ENCODE data around the gene NUP210L. TPM values are rescaled to one million over a fixed set of nuclear protein-coding genes. Genes with fewer than 3 reads are reported as not detected.
A peak's percentile ranks its signal among the peaks of the same experiment; 100 is the strongest.
"Not testable (repeated sequence)": the region's sequence is repeated elsewhere in the genome, so short reads cannot be mapped to it uniquely, and the experiment has no call there.

The NUP210L gene
- total RNA-seq, 1 donor, result under 0.01 TPM

DNA sequence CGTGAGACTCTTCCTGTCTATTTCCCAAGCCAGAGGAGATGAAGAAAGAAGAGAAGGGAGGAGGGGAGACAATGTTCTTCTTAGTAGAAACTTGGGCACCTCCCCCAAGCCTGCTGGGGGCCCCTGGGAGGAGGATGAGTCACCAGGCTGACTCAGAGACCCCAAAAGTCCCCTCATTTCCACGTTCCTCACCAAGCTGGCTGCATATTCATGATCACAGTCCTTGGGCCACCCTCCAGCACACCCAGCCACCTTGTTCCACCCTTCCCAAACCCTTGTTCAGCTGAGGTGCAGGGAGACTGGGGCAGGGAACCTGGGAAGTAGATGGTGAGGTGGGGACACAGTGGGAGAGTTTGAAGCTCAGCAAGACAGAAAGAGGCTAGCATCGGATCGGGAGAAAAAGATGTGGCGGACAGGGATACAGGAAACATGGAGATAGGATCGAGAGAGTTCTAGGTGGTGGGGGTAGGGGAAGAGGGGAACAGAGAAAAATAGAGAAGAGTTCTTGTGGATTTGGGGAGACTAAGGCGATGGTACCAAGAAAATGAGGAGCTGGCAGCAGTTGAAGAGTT lies 169.4 kb downstream of the NUP210L start:
- peak; percentile 89 for DNase-seq (ENCODE audit: insufficient read length, low spot score, missing footprints)
- TF ChIP-seq, protein P1, sequence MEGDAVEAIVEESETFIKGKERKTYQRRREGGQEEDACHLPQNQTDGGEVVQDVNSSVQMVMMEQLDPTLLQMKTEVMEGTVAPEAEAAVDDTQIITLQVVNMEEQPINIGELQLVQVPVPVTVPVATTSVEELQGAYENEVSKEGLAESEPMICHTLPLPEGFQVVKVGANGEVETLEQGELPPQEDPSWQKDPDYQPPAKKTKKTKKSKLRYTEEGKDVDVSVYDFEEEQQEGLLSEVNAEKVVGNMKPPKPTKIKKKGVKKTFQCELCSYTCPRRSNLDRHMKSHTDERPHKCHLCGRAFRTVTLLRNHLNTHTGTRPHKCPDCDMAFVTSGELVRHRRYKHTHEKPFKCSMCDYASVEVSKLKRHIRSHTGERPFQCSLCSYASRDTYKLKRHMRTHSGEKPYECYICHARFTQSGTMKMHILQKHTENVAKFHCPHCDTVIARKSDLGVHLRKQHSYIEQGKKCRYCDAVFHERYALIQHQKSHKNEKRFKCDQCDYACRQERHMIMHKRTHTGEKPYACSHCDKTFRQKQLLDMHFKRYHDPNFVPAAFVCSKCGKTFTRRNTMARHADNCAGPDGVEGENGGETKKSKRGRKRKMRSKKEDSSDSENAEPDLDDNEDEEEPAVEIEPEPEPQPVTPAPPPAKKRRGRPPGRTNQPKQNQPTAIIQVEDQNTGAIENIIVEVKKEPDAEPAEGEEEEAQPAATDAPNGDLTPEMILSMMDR (IDR thresholded peaks at IDR 0.05; ENCODE audit: extremely low read depth, low read depth, low read length), result no peak
- H3K27ac ChIP-seq (ENCODE audit: low read depth, low read length), result peak overlapping the region; percentile 82
- peaks cover 28% of the 10 kb centered on the region for H3K79me2 ChIP-seq (ENCODE audit: insufficient read depth, low read length)
- H2AFZ ChIP-seq (ENCODE audit: low read length), result peak overlapping the region; percentile 81
- peaks cover 34% of the 10 kb centered on the region for H3K36me3 ChIP-seq (ENCODE audit: insufficient read depth, low read length)
- peaks cover 9% of the 10 kb centered on the region for H4K20me1 ChIP-seq (ENCODE audit: insufficient read depth, low read length)
- no peaks in the 10 kb centered on the region for H3K9me3 ChIP-seq (ENCODE audit: low read depth, low read length)
- peak overlapping the region; percentile 99 for H3K4me2 ChIP-seq (ENCODE audit: insufficient read depth, low read length)
- H3K4me1 ChIP-seq (ENCODE audit: insufficient read depth, low read length), result peaks cover 22% of the 10 kb centered on the region
- H3K4me3 ChIP-seq (ENCODE audit: insufficient read depth, low read length), result peak overlapping the region; percentile 90
- no peaks in the 10 kb centered on the region for H3K27me3 ChIP-seq (ENCODE audit: insufficient read depth, low read length)

DNA sequence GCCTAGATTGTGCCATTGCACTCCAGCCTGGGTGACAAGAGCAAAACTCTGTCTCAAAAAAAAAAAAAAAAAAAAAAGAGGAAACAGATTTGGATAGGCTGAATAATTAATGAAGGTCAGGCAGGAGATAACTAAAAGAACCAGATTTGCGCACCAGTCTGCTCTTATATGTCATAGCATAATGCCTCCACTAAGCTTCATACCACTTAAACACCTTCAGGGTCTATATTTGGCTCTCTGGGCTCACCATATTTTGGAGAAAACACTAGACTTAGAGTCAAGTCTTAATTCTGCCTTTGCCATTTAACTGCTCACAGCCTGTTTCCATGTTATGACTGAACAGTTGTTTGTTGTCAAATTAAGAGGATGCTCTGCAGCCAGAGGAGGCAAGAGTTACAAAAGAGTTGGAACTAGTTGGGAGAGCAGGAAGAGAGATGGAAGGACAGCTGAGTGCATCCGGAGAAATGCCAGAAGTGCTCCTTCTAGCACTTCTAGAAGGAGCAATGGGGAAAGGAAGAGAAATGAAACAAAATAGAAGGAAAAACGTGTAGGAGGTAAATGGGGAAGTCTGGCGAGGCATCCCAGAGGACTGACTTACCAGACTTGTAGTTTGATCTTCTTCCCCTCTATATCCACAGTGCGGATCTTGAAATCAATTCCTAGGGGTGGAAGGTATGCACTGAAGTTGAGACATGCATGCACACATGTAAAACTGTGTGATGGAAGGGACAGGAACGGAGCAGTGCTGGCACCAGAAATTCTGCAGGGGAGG lies 170.6 kb downstream of the NUP210L start:
- H3K9me3 ChIP-seq (ENCODE audit: low read depth, low read length), result no peaks in the 10 kb centered on the region
- H3K27me3 ChIP-seq (ENCODE audit: insufficient read depth, low read length), result no peaks in the 10 kb centered on the region
- H3K27ac ChIP-seq (ENCODE audit: low read depth, low read length), result no peak overlapping the region
- peak overlapping the region; percentile 90 for H3K4me3 ChIP-seq (ENCODE audit: insufficient read depth, low read length)
- DNase-seq (ENCODE audit: insufficient read length, low spot score, missing footprints), result no peak
- H3K4me1 ChIP-seq (ENCODE audit: insufficient read depth, low read length), result peaks cover 22% of the 10 kb centered on the region
- TF ChIP-seq, protein P1 (IDR thresholded peaks at IDR 0.05; ENCODE audit: extremely low read depth, low read depth, low read length), result no peak
- H3K36me3 ChIP-seq (ENCODE audit: insufficient read depth, low read length), result peaks cover 41% of the 10 kb centered on the region
- peak overlapping the region; percentile 99 for H3K4me2 ChIP-seq (ENCODE audit: insufficient read depth, low read length)
- H3K79me2 ChIP-seq (ENCODE audit: insufficient read depth, low read length), result peaks cover 28% of the 10 kb centered on the region
- H2AFZ ChIP-seq (ENCODE audit: low read length), result no peak overlapping the region
- peaks cover 9% of the 10 kb centered on the region for H4K20me1 ChIP-seq (ENCODE audit: insufficient read depth, low read length)

DNA sequence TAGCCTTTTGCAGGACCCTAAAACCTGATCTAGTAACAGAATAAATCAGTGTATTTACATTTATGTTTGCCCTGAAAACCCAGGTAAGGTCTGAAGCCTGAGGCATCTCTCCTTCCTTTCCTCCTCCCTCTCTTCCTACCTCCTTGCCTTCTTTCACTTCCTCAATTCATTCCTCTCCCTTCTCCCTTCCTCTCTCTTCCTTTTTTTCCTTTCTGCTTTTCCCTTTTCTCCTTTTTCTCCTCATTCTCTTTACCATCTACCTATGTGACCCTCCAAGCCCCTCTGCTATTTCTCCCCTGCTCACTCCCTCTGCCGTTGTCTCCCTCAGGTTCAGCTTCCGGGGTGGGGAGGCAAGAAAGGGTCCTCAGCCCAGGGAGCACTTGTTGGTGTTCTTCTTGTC lies 173.1 kb downstream of the NUP210L start:
- H3K4me1 ChIP-seq (ENCODE audit: insufficient read depth, low read length), result peaks cover 32% of the 10 kb centered on the region
- not testable (repeated sequence) for H2AFZ ChIP-seq (ENCODE audit: low read length); H3K9me3 ChIP-seq (ENCODE audit: low read depth, low read length); H3K4me3 ChIP-seq (ENCODE audit: insufficient read depth, low read length); H3K27ac ChIP-seq (ENCODE audit: low read depth, low read length); H4K20me1 ChIP-seq (ENCODE audit: insufficient read depth, low read length); H3K27me3 ChIP-seq (ENCODE audit: insufficient read depth, low read length); H3K4me2 ChIP-seq (ENCODE audit: insufficient read depth, low read length); DNase-seq (ENCODE audit: insufficient read length, low spot score, missing footprints)
- peaks cover 49% of the 10 kb centered on the region for H3K36me3 ChIP-seq (ENCODE audit: insufficient read depth, low read length)
- H3K79me2 ChIP-seq (ENCODE audit: insufficient read depth, low read length), result peaks cover 42% of the 10 kb centered on the region

DNA sequence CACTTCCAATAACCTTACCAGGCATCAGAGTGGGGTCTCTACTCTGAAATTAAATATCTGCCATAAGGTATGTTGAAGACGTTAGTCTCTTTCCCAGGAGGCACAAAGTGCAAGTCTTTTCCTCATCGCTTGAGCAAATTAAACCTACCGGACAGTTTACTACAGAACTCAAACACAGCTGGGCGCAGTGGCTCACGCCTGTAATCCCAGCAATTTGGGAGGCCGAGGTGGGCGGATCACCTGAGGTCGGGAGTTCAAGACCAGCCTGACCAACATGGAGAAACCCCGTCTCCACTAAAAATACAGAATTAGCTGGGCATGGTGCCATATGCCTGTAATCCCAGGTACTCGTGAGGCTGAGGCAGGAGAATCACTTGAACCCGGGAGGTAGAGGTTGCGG lies 175.8 kb downstream of the NUP210L start:
- not testable (repeated sequence) for H3K27me3 ChIP-seq (ENCODE audit: insufficient read depth, low read length); H2AFZ ChIP-seq (ENCODE audit: low read length); H4K20me1 ChIP-seq (ENCODE audit: insufficient read depth, low read length); H3K4me3 ChIP-seq (ENCODE audit: insufficient read depth, low read length); H3K4me2 ChIP-seq (ENCODE audit: insufficient read depth, low read length); DNase-seq (ENCODE audit: insufficient read length, low spot score, missing footprints); H3K9me3 ChIP-seq (ENCODE audit: low read depth, low read length); H3K27ac ChIP-seq (ENCODE audit: low read depth, low read length)
- H3K79me2 ChIP-seq (ENCODE audit: insufficient read depth, low read length), result peaks cover 34% of the 10 kb centered on the region
- H3K36me3 ChIP-seq (ENCODE audit: insufficient read depth, low read length), result peaks cover 59% of the 10 kb centered on the region
- peaks cover 25% of the 10 kb centered on the region for H3K4me1 ChIP-seq (ENCODE audit: insufficient read depth, low read length)

All from osteoblast (primary cell).